HG02571 (cell line): ENCODE measurements around the gene PPL.

ENCODE experiments used
- ATAC-seq: cut with Tn5 transposase; IDR thresholded peaks from one replicate; pipeline ENCODE4 v1.9.1; 2021; ENCODE audit warnings: mild to moderate bottlenecking, moderate library complexity; ENCODE audit not compliant: unreplicated experiment

The PPL gene

GRCh38 chr16:4836727-4837126 is 100.2 kb downstream of the PPL start:
- no peak for ATAC-seq

GRCh38 chr16:4833584-4833983 is 103.4 kb downstream of the PPL start:
- no peak for ATAC-seq

DNA sequence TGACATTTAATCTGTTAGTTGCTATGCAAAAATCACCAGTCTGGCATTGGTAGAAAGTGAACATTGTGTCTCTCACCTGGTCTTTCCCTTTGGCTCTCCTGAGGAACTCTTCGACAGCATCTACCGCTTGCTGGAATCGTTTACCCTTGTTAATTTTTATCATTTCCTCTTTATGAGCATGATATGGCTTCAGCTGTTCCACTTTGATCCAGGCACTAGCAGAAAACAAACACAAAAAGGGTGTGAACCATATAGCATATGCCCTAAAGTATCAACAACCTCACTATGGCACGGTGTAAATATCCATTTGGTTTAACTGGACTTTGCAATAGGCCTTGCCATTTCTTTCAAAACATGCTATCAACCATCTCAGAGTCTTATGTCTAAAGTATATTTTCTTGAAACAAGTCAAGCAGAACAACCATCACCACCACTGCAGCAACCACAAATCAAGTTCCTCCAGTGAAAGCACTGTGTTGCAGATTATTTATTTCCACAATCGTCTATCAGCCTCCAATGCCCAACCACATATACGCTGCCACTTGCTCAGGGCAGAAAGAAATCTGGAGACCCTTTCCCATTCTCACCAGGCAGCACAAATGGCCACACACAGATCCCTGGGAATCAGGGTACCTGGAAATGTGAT is 104.1 kb downstream of the PPL start:
- no peak for ATAC-seq
